A673 (cell line): ENCODE results near the gene DGKQ. TPM values are rescaled to one million over a fixed set of nuclear protein-coding genes. Genes with fewer than 3 reads are reported as not detected.

ENCODE experiments used
- BruUV-seq: library from RNA; stranded (reverse); fragments of 400-500 nt; replicated peaks from 2 replicates; lab custom pipeline; 2021; lab: Mats Ljungman, UMichigan
- CTCF ChIA-PET: fragments of 300-600 bp; sonication (Branson Sonifier 250); formaldehyde crosslinking; loops from one replicate; lab custom pipeline; 2022; ENCODE audit warnings: antibody characterized with exemption; lab: Charles Lee
- POLR2A ChIA-PET: fragments of 300-600 bp; sonication (Branson Sonifier 250); formaldehyde crosslinking; loops from one replicate; lab custom pipeline; 2022; ENCODE audit warnings: antibody characterized with exemption; ENCODE audit not compliant: low non-redundant PET; lab: Charles Lee
- DNase-seq: peaks from one replicate; pipeline ENCODE4 v3.0.0-alpha.2; 2015; ENCODE audit warnings: low spot score
- H3K27ac ChIP-seq: fragments of 200-600 bp; sonication (generic); 2 replicates; pipeline ENCODE4 v1.5.1; 2016; ENCODE audit warnings: mixed run types, low read depth, mild to moderate bottlenecking, mixed read lengths, antibody characterized with exemption, low read length; ENCODE audit not compliant: poor library complexity, severe bottlenecking
- H3K27me3 ChIP-seq: fragments of 200-600 bp; sonication (generic); replicated peaks from 2 replicates; pipeline ENCODE4 v1.6.1; 2017; ENCODE audit warnings: mixed run types, low read depth, mild to moderate bottlenecking, mixed read lengths, antibody characterized with exemption, low read length; ENCODE audit not compliant: insufficient read depth, poor library complexity
- H3K36me3 ChIP-seq: fragments of 200-600 bp; sonication (generic); 2 replicates; pipeline ENCODE4 v1.6.1; 2016; ENCODE audit warnings: mixed run types, mild to moderate bottlenecking, mixed read lengths, antibody characterized with exemption, low read length; ENCODE audit not compliant: insufficient read depth, poor library complexity, severe bottlenecking
- H3K4me1 ChIP-seq: fragments of 200-600 bp; sonication (generic); 2 replicates; pipeline ENCODE4 v1.6.1; 2017; ENCODE audit warnings: mixed run types, mild to moderate bottlenecking, mixed read lengths, antibody characterized with exemption, low read length; ENCODE audit not compliant: insufficient read depth, poor library complexity, severe bottlenecking
- H3K4me3 ChIP-seq: fragments of 200-600 bp; sonication (generic); 2 replicates; pipeline ENCODE4 v1.5.1; 2016; ENCODE audit warnings: low read depth, mixed run types, mild to moderate bottlenecking, mixed read lengths, low read length; ENCODE audit not compliant: poor library complexity, severe bottlenecking
- H3K9me3 ChIP-seq: fragments of 200-600 bp; sonication (generic); 2 replicates; pipeline ENCODE4 v1.6.1; 2016; ENCODE audit warnings: mixed run types, low read depth, mild to moderate bottlenecking, mixed read lengths, antibody characterized with exemption, low read length; ENCODE audit not compliant: poor library complexity, severe bottlenecking
- CTCF ChIP-seq: fragments of 300-800, 200-600 bp; sonication (generic); conservative IDR thresholded peaks from 2 replicates; pipeline ENCODE4 v1.5.1; 2017; ENCODE audit warnings: low read depth, mild to moderate bottlenecking, antibody characterized with exemption, low read length, moderate library complexity, mixed read lengths
- EZH2 ChIP-seq: fragments of 200-600 bp; sonication (generic); IDR thresholded peaks from 2 replicates; pipeline ENCODE4 v1.6.1; 2017; ENCODE audit warnings: borderline replicate concordance, low read depth, mild to moderate bottlenecking, mixed read lengths, antibody characterized with exemption, low read length; ENCODE audit not compliant: poor library complexity, severe bottlenecking
- intact Hi-C: fragments of 100-400 bp; cut with micrococcal nuclease; formaldehyde crosslinking; loops from one replicate; pipeline ENCODE4 v1.10.0; 2022; ENCODE audit not compliant: unreplicated experiment
- total RNA-seq: library from RNA; stranded (reverse); gene quantifications from 2 replicates; pipeline ENCODE4 v1.2.3, GENCODE V29; 2021

DGKQ gene
- total RNA-seq, 1 experiment from 2014 or later, result 8.8 TPM

- Histone ChIP-seq H3K4me3 (no peak overlapping the region), H3K36me3 (no peaks in the 10 kb centered on the region), H3K27me3 (peaks cover 40% of the 10 kb centered on the region), H3K9me3 (no peaks in the 10 kb centered on the region), H3K27ac (no peak overlapping the region), H3K4me1 (peaks cover 13% of the 10 kb centered on the region)
- intact Hi-C loops, result no loop called here
- DNase-seq, result no peak
- BruUV-seq, result no TSS peak
- CTCF ChIA-PET, result no interaction called here
- POLR2A ChIA-PET, result no interaction called here
- TF ChIP-seq CTCF (0 out of 2 replicates have a peak, but pooled peaks have one; percentile 13), EZH2 (no peak)
Observed at GRCh38 chr4:995311-996026, 22.1 kb upstream of the DGKQ start.

- TF ChIP-seq CTCF, result no peak
- no peak for TF ChIP-seq EZH2
- CTCF ChIA-PET, result no interaction called here
- peaks cover 5% of the 10 kb centered on the region for H3K4me1 ChIP-seq
- no peaks in the 10 kb centered on the region for H3K36me3 ChIP-seq
- H3K9me3 ChIP-seq, result no peaks in the 10 kb centered on the region
- intact Hi-C loops, result no loop called here
- H3K27me3 ChIP-seq, result peaks cover 24% of the 10 kb centered on the region
- DNase-seq, result no peak
- no peak within 1 kb of the TSS for H3K27ac ChIP-seq
- H3K4me3 ChIP-seq, result no peak within 1 kb of the TSS
- POLR2A ChIA-PET, result no interaction called here
- BruUV-seq, result no TSS peak
Observed at GRCh38 chr4:993111-994029, 20.0 kb upstream of the DGKQ start, which contains the start of gene SLC26A1. Gene SLC26A1, minus strand, starts transcription at chr4:993404. Its CDS starts 1,701 bp downstream, at chr4:991703.

- Histone ChIP-seq H3K36me3 (no peaks in the 10 kb centered on the region), H3K4me3 (no peak overlapping the region), H3K4me1 (peaks cover 1% of the 10 kb centered on the region), H3K9me3 (no peaks in the 10 kb centered on the region), H3K27me3 (peaks cover 15% of the 10 kb centered on the region), H3K27ac (no peak overlapping the region)
- BruUV-seq, result no TSS peak
- DNase-seq, result no peak
- no peak for TF ChIP-seq EZH2
- TF ChIP-seq CTCF, result no peak
- intact Hi-C loops, result no loop called here
- ChIA-PET POLR2A (no interaction called here), CTCF (no interaction called here)
Observed at GRCh38 chr4:992297-993110, 19.1 kb upstream of the DGKQ start.
